ENCODE results near the gene ITGB6.

GRCh38 chr2:160169988-160170387 is 30.1 kb downstream of the ITGB6 start:
- no peak for TF ChIP-seq CTCF (IDR thresholded peaks at IDR 0.05; ENCODE audit: borderline replicate concordance, extremely low read depth, low read length, poor library complexity, severe bottlenecking)
- TF ChIP-seq EZH2 (IDR thresholded peaks at IDR 0.05; ENCODE audit: borderline replicate concordance, low read depth, low read length, severe bottlenecking): no peak
